HL-60 (cell line): ENCODE results near the gene ST3GAL4.

Experiments used
- DNase-seq, 2 experiments: peaks; one replicate each; pipeline ENCODE4 v3.0.0-alpha.2; 2010 to 2020; ENCODE audit warnings: low read depth in 1 of 2, low spot score in 1 of 2
- H3K27ac ChIP-seq: fragments of 250-450 bp; sonication (Bioruptor Pico); replicated peaks from 2 replicates; pipeline ENCODE4 v1.5.1; 2020; ENCODE audit warnings: mild to moderate bottlenecking, moderate library complexity
- H3K27me3 ChIP-seq: fragments of 250-450 bp; sonication (Bioruptor Pico); 2 replicates; pipeline ENCODE4 v1.5.1; 2021; ENCODE audit warnings: mild to moderate bottlenecking, moderate library complexity; ENCODE audit not compliant: insufficient read depth, poor library complexity, severe bottlenecking
- H3K4me3 ChIP-seq: replicated peaks from 2 replicates; pipeline ENCODE4 v1.5.1; 2011; ENCODE audit warnings: mild to moderate bottlenecking, control low read depth, low read length; ENCODE audit not compliant: insufficient read depth
- CTCF ChIP-seq: IDR thresholded peaks from one replicate; pipeline ENCODE4 v1.5.1; 2011; ENCODE audit warnings: low read length, control low read depth, inconsistent platforms; ENCODE audit not compliant: insufficient read depth
- GABPA ChIP-seq: IDR thresholded peaks from 2 replicates; pipeline ENCODE4 v1.6.1; 2012; ENCODE audit warnings: low read depth
- POLR2AphosphoS5 ChIP-seq: IDR thresholded peaks from 2 replicates; pipeline ENCODE4 v1.6.1; 2012; ENCODE audit warnings: low read depth
- REST ChIP-seq: IDR thresholded peaks from 2 replicates; pipeline ENCODE4 v1.6.1; 2012; ENCODE audit warnings: low read depth; ENCODE audit not compliant: insufficient replicate concordance
- SPI1 ChIP-seq: IDR thresholded peaks from 2 replicates; pipeline ENCODE4 v1.6.1; 2012; ENCODE audit warnings: low read depth, mild to moderate bottlenecking, borderline replicate concordance

Gene ST3GAL4

GRCh38 chr11:126332221-126332711, 23.2 kb upstream of the ST3GAL4 start:
- no peak for TF ChIP-seq CTCF
- no peak for TF ChIP-seq REST
- no peak for TF ChIP-seq SPI1
- TF ChIP-seq POLR2AphosphoS5 = no peak
- no peak for TF ChIP-seq GABPA
- Histone ChIP-seq H3K4me3 (no peak overlapping the region), H3K27ac (no peak overlapping the region), H3K27me3 (no peaks in the 10 kb centered on the region)
- no peak for DNase-seq

GRCh38 chr11:126333142-126333541, 22.3 kb upstream of the ST3GAL4 start:
- no peak for DNase-seq
- TF ChIP-seq POLR2AphosphoS5 (no peak), SPI1 (no peak), CTCF (no peak), GABPA (no peak), REST (no peak)
- H3K4me3 ChIP-seq = no peak overlapping the region
- H3K27me3 ChIP-seq = no peaks in the 10 kb centered on the region
- no peak overlapping the region for H3K27ac ChIP-seq

GRCh38 chr11:126334659-126335462, 20.6 kb upstream of the ST3GAL4 start:
- Histone ChIP-seq H3K27ac (peak overlapping the region; percentile 65; the same call in 1 of the 2 replicates), H3K4me3 (no peak overlapping the region), H3K27me3 (no peaks in the 10 kb centered on the region)
- DNase-seq = peak in 1 of 2 experiments; percentile 21
- no peak for TF ChIP-seq REST
- TF ChIP-seq GABPA = no peak
- TF ChIP-seq SPI1 = peak; percentile 51; the same call in 1 of the 2 replicates
- no peak for TF ChIP-seq CTCF
- no peak for TF ChIP-seq POLR2AphosphoS5
